Activated naive CD8-positive, alpha-beta T cell treated with anti-CD3 and anti-CD28 coated beads, Interleukin-2, amount 50 U/mL, for 24 hours (primary cell): ENCODE data around the gene PTPN20.

Experiments used
- ATAC-seq: fragments of 150-1000 bp; cut with Tn5 transposase; one replicate; pipeline ENCODE4 v1.10.0; 2021
- DNase-seq: peaks from one replicate; pipeline ENCODE4 v3.0.0; 2021
- H3K27ac Mint-ChIP-seq: one replicate; pipeline ENCODE4 v1.8.0; 2021; ENCODE audit warnings: mild to moderate bottlenecking, mixed read lengths
- H3K27me3 Mint-ChIP-seq: one replicate; pipeline ENCODE4 v1.8.0; 2021; ENCODE audit warnings: mixed read lengths
- H3K36me3 Mint-ChIP-seq: one replicate; pipeline ENCODE4 v1.8.0; 2021; ENCODE audit warnings: low read depth, mixed read lengths
- H3K4me1 Mint-ChIP-seq: one replicate; pipeline ENCODE4 v1.8.0; 2021; ENCODE audit warnings: mixed read lengths
- H3K4me3 Mint-ChIP-seq: one replicate; pipeline ENCODE4 v1.8.0; 2021; ENCODE audit warnings: mild to moderate bottlenecking, moderate library complexity, mixed read lengths
- H3K9me3 Mint-ChIP-seq: one replicate; pipeline ENCODE4 v1.8.0; 2021; ENCODE audit warnings: mixed read lengths

PTPN20 gene

DNA sequence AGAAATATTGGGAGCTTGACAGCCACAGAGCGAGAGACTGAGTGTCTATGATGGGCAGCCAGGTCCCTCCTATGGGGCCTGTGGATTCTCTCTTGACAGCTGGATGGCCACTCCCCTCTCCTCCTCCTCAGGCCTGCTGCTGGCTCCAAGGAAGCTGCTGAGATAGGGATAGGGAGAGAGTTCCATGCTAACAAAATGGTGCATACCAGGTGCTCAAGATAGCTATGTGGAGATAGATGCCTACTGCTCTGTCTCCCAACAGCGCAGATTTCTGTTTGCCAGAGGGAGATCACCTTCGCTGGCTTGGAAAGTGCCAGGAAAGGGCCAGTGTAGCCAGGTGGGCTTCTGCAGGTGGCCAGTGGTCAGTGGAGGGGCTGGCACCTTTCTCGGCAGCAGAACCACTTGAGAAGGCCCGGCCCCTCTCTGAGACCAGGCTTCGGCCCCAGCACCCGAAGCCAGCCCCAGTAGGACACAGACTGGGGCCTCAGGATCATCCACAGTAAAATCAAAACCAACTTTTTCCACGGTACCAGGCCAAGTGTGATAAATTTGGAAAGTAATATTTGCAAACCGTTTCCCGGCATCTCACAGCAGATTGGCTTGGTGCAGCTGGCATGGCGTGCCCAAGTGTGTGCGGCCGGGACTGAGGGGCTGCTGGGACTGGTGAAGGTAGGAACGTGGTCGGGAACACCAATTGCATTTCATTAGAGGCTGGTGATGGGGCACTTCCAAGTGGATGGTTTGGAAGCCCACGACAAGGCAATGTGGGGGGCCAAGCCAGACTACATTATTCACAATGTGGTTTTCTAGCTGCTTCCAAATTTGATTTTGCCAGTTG is 139.6 kb downstream of the PTPN20 start:
- Mint-ChIP-seq H3K27ac (no peak overlapping the region), H3K4me3 (no peak overlapping the region), H3K4me1 (peaks cover 16% of the 10 kb centered on the region), H3K36me3 (no peaks in the 10 kb centered on the region), H3K27me3 (no peaks in the 10 kb centered on the region), H3K9me3 (no peaks in the 10 kb centered on the region)
- DNase-seq (no peak), ATAC-seq (no peak)

DNA sequence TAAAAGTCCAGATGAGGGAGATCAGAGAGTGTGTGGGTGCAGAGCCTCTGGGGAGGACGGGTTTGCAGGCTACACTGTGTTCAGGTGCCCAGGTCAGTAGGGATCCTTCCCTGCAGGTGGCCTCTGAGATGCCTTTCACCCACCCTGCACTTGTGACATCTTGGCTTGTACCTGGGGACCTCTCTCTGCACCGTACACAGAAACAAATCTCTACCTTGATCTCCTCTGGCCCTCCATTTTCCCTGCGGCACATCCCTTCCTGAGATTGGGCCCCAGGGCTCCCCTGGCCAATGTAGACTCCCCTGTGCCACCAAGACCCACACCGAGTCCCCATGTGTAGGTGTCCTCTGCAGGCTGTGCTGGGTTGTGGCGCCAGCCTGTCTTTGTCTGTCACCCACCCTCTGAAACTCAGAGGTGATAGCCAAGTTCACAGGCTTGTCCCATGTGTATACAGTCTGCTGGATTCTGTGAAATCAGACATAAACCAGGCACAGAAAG is 140.6 kb downstream of the PTPN20 start:
- H3K9me3 Mint-ChIP-seq: no peaks in the 10 kb centered on the region
- peaks cover 16% of the 10 kb centered on the region for H3K4me1 Mint-ChIP-seq
- no peak overlapping the region for H3K27ac Mint-ChIP-seq
- no peaks in the 10 kb centered on the region for H3K36me3 Mint-ChIP-seq
- ATAC-seq: no peak
- no peak overlapping the region for H3K4me3 Mint-ChIP-seq
- H3K27me3 Mint-ChIP-seq: no peaks in the 10 kb centered on the region
- no peak for DNase-seq
